Stimulated activated naive CD4-positive, alpha-beta T cell (primary cell): ENCODE measurements around the gene CLIC4.
"Not testable (repeated sequence)": the region's sequence is repeated elsewhere in the genome, so short reads cannot be mapped to it uniquely, and the experiment has no call there.

Source experiments
- DNase-seq, 6 experiments: peaks; one replicate each; lab custom pipeline; 2025; lab: John Stamatoyannopoulos, UW

Gene CLIC4

GRCh38 chr1:24744911-24745710 is at the start of gene CLIC4:
TSS of gene CLIC4 (plus strand) at chr1:24745447. CDS start at chr1:24745554, 107 bp downstream.
- DNase-seq = peak; percentile 96 to 100 (median 98)

GRCh38 chr1:24696041-24696755 is 49.0 kb upstream of the CLIC4 start:
- no peak for DNase-seq

GRCh38 chr1:24696756-24697330 is 48.4 kb upstream of the CLIC4 start:
- DNase-seq = no peak

GRCh38 chr1:24697453-24698001 is 47.7 kb upstream of the CLIC4 start:
- not testable (repeated sequence) for DNase-seq

- not testable (repeated sequence) for DNase-seq
Observed at GRCh38 chr1:24698326-24698725, 46.9 kb upstream of the CLIC4 start.

- DNase-seq = no peak
Observed at GRCh38 chr1:24699628-24700027, 45.6 kb upstream of the CLIC4 start.

- DNase-seq = no peak
Observed at GRCh38 chr1:24702511-24703293, 42.5 kb upstream of the CLIC4 start.

- DNase-seq = no peak
Observed at GRCh38 chr1:24704411-24705259, 40.6 kb upstream of the CLIC4 start.

GRCh38 chr1:24705260-24706073 is 39.8 kb upstream of the CLIC4 start:
- peak in 2 of 6 experiments; percentile 4 to 9 for DNase-seq

GRCh38 chr1:24706074-24706389 is 39.2 kb upstream of the CLIC4 start:
- DNase-seq = not testable (repeated sequence)

- no peak for DNase-seq
Observed at GRCh38 chr1:24707687-24708086, 37.6 kb upstream of the CLIC4 start.

- DNase-seq = no peak
Observed at GRCh38 chr1:24708938-24709337, 36.3 kb upstream of the CLIC4 start.

- DNase-seq = no peak
Observed at GRCh38 chr1:24709791-24710441, 35.3 kb upstream of the CLIC4 start.

- DNase-seq = no peak
Observed at GRCh38 chr1:24711329-24711728, 33.9 kb upstream of the CLIC4 start.

GRCh38 chr1:24713176-24713575 is 32.1 kb upstream of the CLIC4 start:
- DNase-seq = no peak

GRCh38 chr1:24713736-24714135 is 31.5 kb upstream of the CLIC4 start:
- no peak for DNase-seq

GRCh38 chr1:24714859-24715520 is 30.3 kb upstream of the CLIC4 start:
- DNase-seq = no peak

GRCh38 chr1:24715658-24716057 is 29.6 kb upstream of the CLIC4 start:
- no peak for DNase-seq
